ENCODE results near the gene TBPL1.

DNA sequence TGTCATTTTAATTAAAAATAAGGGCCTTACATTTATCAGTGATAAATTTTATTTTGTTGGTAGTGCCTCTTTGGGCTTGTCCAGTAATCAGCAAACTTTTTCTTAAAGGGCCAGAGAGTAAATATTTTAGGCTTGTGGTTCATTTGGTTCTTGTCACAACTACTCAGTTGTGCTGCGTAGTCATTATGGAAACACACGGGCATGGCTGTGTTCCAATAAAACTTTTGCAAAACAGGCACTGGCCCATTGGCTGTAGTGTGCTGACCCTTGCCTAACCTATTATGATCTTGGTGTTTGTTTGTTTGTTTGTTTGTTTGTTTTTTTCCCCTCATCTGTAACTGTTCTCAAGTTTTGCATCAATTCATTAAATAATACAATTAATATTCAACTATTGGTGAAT is 19.4 kb downstream of the TBPL1 start:
- TF ChIP-seq, protein P1, sequence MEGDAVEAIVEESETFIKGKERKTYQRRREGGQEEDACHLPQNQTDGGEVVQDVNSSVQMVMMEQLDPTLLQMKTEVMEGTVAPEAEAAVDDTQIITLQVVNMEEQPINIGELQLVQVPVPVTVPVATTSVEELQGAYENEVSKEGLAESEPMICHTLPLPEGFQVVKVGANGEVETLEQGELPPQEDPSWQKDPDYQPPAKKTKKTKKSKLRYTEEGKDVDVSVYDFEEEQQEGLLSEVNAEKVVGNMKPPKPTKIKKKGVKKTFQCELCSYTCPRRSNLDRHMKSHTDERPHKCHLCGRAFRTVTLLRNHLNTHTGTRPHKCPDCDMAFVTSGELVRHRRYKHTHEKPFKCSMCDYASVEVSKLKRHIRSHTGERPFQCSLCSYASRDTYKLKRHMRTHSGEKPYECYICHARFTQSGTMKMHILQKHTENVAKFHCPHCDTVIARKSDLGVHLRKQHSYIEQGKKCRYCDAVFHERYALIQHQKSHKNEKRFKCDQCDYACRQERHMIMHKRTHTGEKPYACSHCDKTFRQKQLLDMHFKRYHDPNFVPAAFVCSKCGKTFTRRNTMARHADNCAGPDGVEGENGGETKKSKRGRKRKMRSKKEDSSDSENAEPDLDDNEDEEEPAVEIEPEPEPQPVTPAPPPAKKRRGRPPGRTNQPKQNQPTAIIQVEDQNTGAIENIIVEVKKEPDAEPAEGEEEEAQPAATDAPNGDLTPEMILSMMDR (IDR thresholded peaks at IDR 0.05) = no peak
- TF ChIP-seq POLR2A (IDR thresholded peaks at IDR 0.05) = no peak
